Measurements from ENCODE around the gene TAF11L2.
"Not testable (repeated sequence)": the region's sequence is repeated elsewhere in the genome, so short reads cannot be mapped to it uniquely, and the experiment has no call there.

The TAF11L2 gene

GRCh38 chr5:17528369-17528768 is 30.3 kb downstream of the TAF11L2 start, which contains the start of gene TAF11L6:
Gene TAF11L6 (plus strand): TSS chr5:17528669.
- not testable (repeated sequence) for DNase-seq

All from activated T-cell treated with anti-CD3 and anti-CD28 coated beads, Interleukin-2, amount 50 U/mL, for 48 hours (primary cell).